CD14-positive monocyte (primary cell): ENCODE measurements around the gene LRBA. TPM values are rescaled to one million over a fixed set of nuclear protein-coding genes. Genes with fewer than 3 reads are reported as not detected.

ENCODE experiments used
- DNase-seq, 3 donors: peaks; one replicate each; pipeline ENCODE4 v3.0.0-alpha.2; 2011 to 2022
- H2AFZ ChIP-seq: 2 replicates; pipeline ENCODE4 v1.6.0; 2012; ENCODE audit warnings: mild to moderate bottlenecking, low read depth, low read length, inconsistent platforms; ENCODE audit not compliant: insufficient read depth, poor library complexity, severe bottlenecking
- H3K27ac ChIP-seq, 2 donors: 1 replicate in 1 of 2; 2 replicates in 1 of 2; pipeline ENCODE4 v1.5.1; 2012 to 2013; ENCODE audit warnings: low read length in 2 of 2, control low read depth in 1 of 2, inconsistent platforms in 1 of 2, low read depth in 1 of 2, mild to moderate bottlenecking in 1 of 2
- H3K27me3 ChIP-seq, 2 donors: one replicate each; pipeline versions ENCODE4 v1.6.0 to v1.6.1; 2011 to 2013; ENCODE audit warnings: low read length in 2 of 2; ENCODE audit not compliant: control insufficient read depth in 2 of 2, insufficient read depth in 2 of 2
- H3K36me3 ChIP-seq, 2 donors: replicated peaks in 1 of 2; 1 replicate in 1 of 2; 2 replicates in 1 of 2; pipeline versions ENCODE4 v1.5.1 to v1.6.1; 2012 to 2013; ENCODE audit warnings: low read length in 2 of 2, control low read depth in 1 of 2, inconsistent platforms in 1 of 2, mild to moderate bottlenecking in 1 of 2; ENCODE audit not compliant: insufficient read depth in 2 of 2, control insufficient read depth in 1 of 2
- H3K4me1 ChIP-seq, 2 donors: 1 replicate in 1 of 2; 2 replicates in 1 of 2; pipeline versions ENCODE4 v1.5.1 to v1.6.1; 2012 to 2013; ENCODE audit warnings: low read length in 2 of 2, control low read depth in 1 of 2, inconsistent platforms in 1 of 2, mild to moderate bottlenecking in 1 of 2, moderate library complexity in 1 of 2; ENCODE audit not compliant: insufficient read depth in 2 of 2, control insufficient read depth in 1 of 2
- H3K4me2 ChIP-seq: replicated peaks from 2 replicates; pipeline ENCODE3; 2012; ENCODE audit warnings: low read length, moderate library complexity, mild to moderate bottlenecking; ENCODE audit not compliant: poor library complexity, severe bottlenecking; ENCODE audit errors: extremely low read depth
- H3K4me3 ChIP-seq, 3 experiments: fragments of 200-600 bp in 1 of 3; sonication (generic) in 1 of 3; replicated peaks in 1 of 3; 1 replicate in 2 of 3; 2 replicates in 1 of 3; pipeline ENCODE4 v1.5.1; 2011 to 2013; ENCODE audit warnings: low read length in 3 of 3, mild to moderate bottlenecking in 3 of 3, control low read depth in 2 of 3, low read depth in 2 of 3, inconsistent platforms in 1 of 3, moderate library complexity in 1 of 3
- H3K79me2 ChIP-seq: 2 replicates; pipeline ENCODE4 v1.6.0; 2012; ENCODE audit warnings: mild to moderate bottlenecking, control low read depth, inconsistent platforms, low read length, moderate library complexity; ENCODE audit not compliant: insufficient read depth
- H3K9ac ChIP-seq: 2 replicates; pipeline ENCODE4 v1.6.0; 2017; ENCODE audit warnings: low read length, mild to moderate bottlenecking; ENCODE audit not compliant: insufficient read depth, poor library complexity, severe bottlenecking
- H3K9me3 ChIP-seq, 2 donors: replicated peaks in 1 of 2; 1 replicate in 1 of 2; 2 replicates in 1 of 2; pipeline versions ENCODE4 v1.5.1 to v1.6.1; 2012 to 2013; ENCODE audit warnings: low read length in 2 of 2, control low read depth in 1 of 2; ENCODE audit not compliant: control insufficient read depth in 1 of 2, insufficient read depth in 1 of 2
- H4K20me1 ChIP-seq: 2 replicates; pipeline ENCODE4 v1.6.0; 2012; ENCODE audit warnings: mild to moderate bottlenecking, low read length, control low read depth, moderate library complexity; ENCODE audit not compliant: insufficient read depth
- H3K27ac Mint-ChIP-seq, 7 donors: one replicate each; pipeline ENCODE4 v1.8.0; 2020; ENCODE audit warnings: mild to moderate bottlenecking in 7 of 7, mixed read lengths in 7 of 7, moderate library complexity in 6 of 7, inconsistent platforms in 2 of 7
- H3K27me3 Mint-ChIP-seq, 3 donors: one replicate each; pipeline ENCODE4 v1.8.0; 2021 to 2022; ENCODE audit warnings: low read depth in 3 of 3, mild to moderate bottlenecking in 3 of 3, mixed read lengths in 3 of 3, moderate library complexity in 3 of 3, inconsistent platforms in 1 of 3
- H3K36me3 Mint-ChIP-seq, 2 donors: one replicate each; pipeline ENCODE4 v1.8.0; 2020; ENCODE audit warnings: mixed read lengths in 2 of 2, inconsistent platforms in 1 of 2, mild to moderate bottlenecking in 1 of 2
- H3K4me1 Mint-ChIP-seq: one replicate; pipeline ENCODE4 v1.8.0; 2020; ENCODE audit warnings: mild to moderate bottlenecking, mixed read lengths
- H3K4me3 Mint-ChIP-seq, 2 donors: one replicate each; pipeline ENCODE4 v1.8.0; 2020; ENCODE audit warnings: mild to moderate bottlenecking in 2 of 2, mixed read lengths in 2 of 2, moderate library complexity in 1 of 2
- H3K9me3 Mint-ChIP-seq, 7 donors: one replicate each; pipeline ENCODE4 v1.8.0; 2020 to 2022; ENCODE audit warnings: mixed read lengths in 7 of 7, mild to moderate bottlenecking in 6 of 7, moderate library complexity in 6 of 7, inconsistent platforms in 2 of 7
- CTCF ChIP-seq: fragments of 200-600 bp; IDR thresholded peaks from one replicate; pipeline ENCODE4 v1.8.0; 2022; ENCODE audit warnings: antibody characterized with exemption, mild to moderate bottlenecking
- WGBS: methylation state at CpG from one replicate; pipeline ENCODE4 v1.1.5; 2013; ENCODE audit warnings: missing lambda C conversion rate; ENCODE audit not compliant: insufficient coverage; 5-methylcytosine and 5-hydroxymethylcytosine counted together
- intact Hi-C, 2 donors: fragments of 100-400 bp; cut with micrococcal nuclease; formaldehyde crosslinking; loops; one replicate each; pipeline versions ENCODE4 v1.15.0 to v1.15.1; 2023
- polyA plus RNA-seq, 3 donors: library from polyadenylated mRNA; depleted of rRNA in 1 of 3; unstranded in 2 of 3; stranded (reverse) in 1 of 3; fragments of 300-500 nt in 2 of 3; fragments of >200 nt in 1 of 3; fragmentation: Illumina TruSeq in 2 of 3; gene quantifications; 1 replicate in 2 of 3; 2 replicates in 1 of 3; pipeline ENCODE4 v1.2.3, GENCODE V29; 2012 to 2021

LRBA gene
- polyA plus RNA-seq, 3 donors: 1.5 to 5.5 (median 4.4) TPM

- Mint-ChIP-seq H3K27me3 (no peaks in the 10 kb centered on the region), H3K9me3 (no peaks in the 10 kb centered on the region), H3K4me3 (no peak overlapping the region), H3K27ac (no peak overlapping the region), H3K36me3 (peaks cover 0 to 3% of the 10 kb centered on the region in 2 donors), H3K4me1 (no peaks in the 10 kb centered on the region)
- no peaks in the 10 kb centered on the region for H3K9me3 ChIP-seq
- no peak overlapping the region for H3K27ac ChIP-seq
- no peak for DNase-seq
- no peak overlapping the region for H2AFZ ChIP-seq
- H3K27me3 ChIP-seq: no peaks in the 10 kb centered on the region
- no peak overlapping the region for H3K9ac ChIP-seq
- intact Hi-C loops: no loop called here
- no peaks in the 10 kb centered on the region for H3K4me1 ChIP-seq
- no peaks in the 10 kb centered on the region for H4K20me1 ChIP-seq
- no peak overlapping the region for H3K4me3 ChIP-seq
- WGBS: 100% methylated on average over 1 of the region's 2 CpGs
- H3K79me2 ChIP-seq: no peaks in the 10 kb centered on the region
- no peaks in the 10 kb centered on the region for H3K36me3 ChIP-seq
- TF ChIP-seq CTCF: no peak
- H3K4me2 ChIP-seq: no peak overlapping the region
Measured at GRCh38 chr4:150714462-150715438, 300.3 kb downstream of the LRBA start.

- Mint-ChIP-seq H3K27ac (no peak overlapping the region), H3K9me3 (no peaks in the 10 kb centered on the region), H3K4me1 (no peaks in the 10 kb centered on the region), H3K36me3 (no peaks in the 10 kb centered on the region), H3K27me3 (no peaks in the 10 kb centered on the region), H3K4me3 (no peak overlapping the region)
- Histone ChIP-seq H4K20me1 (no peaks in the 10 kb centered on the region), H3K36me3 (no peaks in the 10 kb centered on the region), H3K9ac (no peak overlapping the region), H3K27ac (no peak overlapping the region), H3K4me2 (no peak overlapping the region), H3K4me1 (no peaks in the 10 kb centered on the region), H3K9me3 (no peaks in the 10 kb centered on the region), H2AFZ (no peak overlapping the region), H3K27me3 (no peaks in the 10 kb centered on the region), H3K79me2 (no peaks in the 10 kb centered on the region), H3K4me3 (no peak overlapping the region)
- no peak for TF ChIP-seq CTCF
- intact Hi-C loops: no loop called here
- WGBS: no CpG with 5 or more reads among the region's 2 CpGs
- no peak for DNase-seq
Measured at GRCh38 chr4:150713251-150713650, 301.8 kb downstream of the LRBA start.
